GM19395 (cell line): Measurements from ENCODE around the gene ALX4.

Source experiments
- ATAC-seq: cut with Tn5 transposase; IDR thresholded peaks from one replicate; pipeline ENCODE4 v1.9.1; 2021; ENCODE audit warnings: mild to moderate bottlenecking, moderate library complexity; ENCODE audit not compliant: unreplicated experiment

ALX4 gene

DNA sequence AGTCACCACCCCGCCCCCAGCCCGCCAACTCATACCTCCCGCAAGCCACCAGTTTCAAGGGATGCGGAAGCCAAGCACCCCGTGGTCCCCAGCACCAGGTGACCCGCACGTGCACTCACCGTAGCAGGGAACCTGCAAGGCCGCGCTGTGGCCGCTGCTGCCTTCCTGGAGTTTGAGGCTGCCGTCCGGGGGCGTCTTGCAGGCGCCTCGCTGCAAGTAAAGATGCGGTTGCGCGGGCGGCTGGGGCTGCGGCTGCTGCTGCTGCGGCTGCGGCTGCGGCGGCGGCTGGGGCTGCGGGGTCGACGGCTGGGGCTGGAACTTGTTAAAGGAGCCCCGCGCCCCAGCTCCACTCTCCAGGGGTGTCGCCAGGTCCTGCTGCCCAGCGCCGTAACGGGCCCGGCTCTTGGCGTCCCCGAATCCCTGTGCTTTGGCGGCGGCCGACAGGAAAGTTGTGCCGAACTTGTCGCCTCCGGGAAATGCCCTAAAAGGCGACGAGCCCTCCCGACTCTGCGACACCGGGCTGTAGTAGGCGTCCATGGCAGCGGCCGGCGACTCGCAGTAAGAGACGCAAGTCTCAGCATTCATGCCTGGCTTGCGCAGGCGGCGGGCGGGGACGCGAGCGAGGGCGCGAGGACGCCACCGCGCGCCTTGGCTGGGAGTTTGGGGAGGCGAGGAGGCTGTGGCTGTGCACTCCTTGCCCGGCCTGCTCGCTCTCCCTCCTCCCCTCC is at the start of gene ALX4:
TSS of gene ALX4 (minus strand) at position 662 of the 728 bp plus-strand sequence. CDS start at position 585, 77 bp downstream.
- ATAC-seq: no peak

DNA sequence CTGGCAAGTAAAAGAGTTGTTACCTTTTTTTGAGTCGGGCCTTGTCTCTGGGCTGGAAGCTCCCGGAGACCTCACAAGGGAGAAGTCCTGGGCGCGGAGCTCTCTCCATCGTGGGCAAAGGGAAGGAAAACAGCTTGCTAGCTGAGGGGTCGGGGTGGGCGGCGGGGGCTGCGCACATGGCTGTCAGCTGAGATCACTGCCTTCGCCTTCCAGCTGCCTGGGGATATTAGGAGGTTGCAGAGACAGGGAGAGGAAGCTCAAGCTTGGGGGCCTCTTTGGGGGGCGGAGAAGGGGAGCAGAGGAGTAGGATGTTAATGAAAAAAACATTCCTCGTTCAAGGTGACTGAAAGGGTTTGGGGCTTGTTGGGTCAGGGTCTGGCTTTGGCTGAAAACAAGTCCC is 49.2 kb upstream of the ALX4 start:
- no peak for ATAC-seq

DNA sequence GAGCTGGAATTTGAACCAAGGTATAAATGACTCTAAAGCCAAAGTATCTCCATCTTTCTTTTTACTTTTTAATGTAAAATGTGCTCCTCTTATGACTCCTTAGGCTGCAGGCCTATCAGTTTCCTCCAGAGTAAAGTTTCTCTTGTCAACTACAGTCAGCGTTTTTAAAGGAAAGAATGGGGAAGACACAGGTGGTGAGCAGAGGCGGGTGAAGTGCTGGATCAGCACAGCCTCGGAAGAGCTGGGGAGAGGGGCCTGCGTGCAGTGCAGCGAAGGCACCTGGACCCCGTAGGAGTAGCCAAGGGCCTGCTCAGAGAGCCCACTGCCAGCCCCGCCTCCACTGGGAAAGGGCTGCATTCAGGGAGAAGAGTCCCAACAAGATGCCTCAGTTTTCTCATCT is 48.8 kb upstream of the ALX4 start:
- no peak for ATAC-seq

DNA sequence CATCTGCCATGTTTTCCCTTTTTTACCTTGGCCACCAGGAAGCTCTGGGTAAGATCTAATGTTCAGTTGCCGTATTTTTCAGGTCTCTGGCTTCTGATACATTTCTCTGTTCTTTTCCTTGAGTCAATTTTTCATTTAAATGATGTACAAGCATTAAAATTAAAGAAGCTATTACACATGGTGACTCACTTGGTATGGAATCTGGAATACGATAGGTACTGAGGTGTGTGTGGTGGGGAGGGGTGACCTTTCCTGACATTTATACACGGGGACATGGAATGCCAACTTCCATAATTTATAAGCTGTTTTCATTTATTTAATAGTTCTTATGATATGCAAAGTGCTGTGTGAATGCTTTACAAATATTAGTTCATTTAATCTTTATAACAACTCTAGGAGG is 47.8 kb upstream of the ALX4 start:
- ATAC-seq: no peak

DNA sequence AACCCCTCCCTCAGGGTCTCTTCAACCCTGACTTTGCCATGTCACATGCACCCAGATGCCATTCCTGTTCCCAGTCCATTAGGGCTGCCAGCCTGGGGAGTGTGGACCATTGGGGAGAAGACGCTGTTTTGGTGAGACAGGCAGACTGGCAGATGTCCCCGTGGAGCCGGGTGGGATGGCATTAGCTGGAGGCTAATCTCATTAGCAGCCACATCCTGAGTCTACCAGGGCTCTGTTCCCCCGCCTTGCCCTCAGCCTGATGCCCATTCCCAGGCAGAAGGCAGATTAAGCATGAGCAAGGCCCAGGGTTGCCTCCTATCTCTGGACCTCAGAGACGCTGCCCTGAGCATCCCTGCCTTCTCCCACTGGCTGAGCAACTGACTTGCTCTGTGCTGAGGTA is 46.4 kb upstream of the ALX4 start:
- ATAC-seq: no peak

DNA sequence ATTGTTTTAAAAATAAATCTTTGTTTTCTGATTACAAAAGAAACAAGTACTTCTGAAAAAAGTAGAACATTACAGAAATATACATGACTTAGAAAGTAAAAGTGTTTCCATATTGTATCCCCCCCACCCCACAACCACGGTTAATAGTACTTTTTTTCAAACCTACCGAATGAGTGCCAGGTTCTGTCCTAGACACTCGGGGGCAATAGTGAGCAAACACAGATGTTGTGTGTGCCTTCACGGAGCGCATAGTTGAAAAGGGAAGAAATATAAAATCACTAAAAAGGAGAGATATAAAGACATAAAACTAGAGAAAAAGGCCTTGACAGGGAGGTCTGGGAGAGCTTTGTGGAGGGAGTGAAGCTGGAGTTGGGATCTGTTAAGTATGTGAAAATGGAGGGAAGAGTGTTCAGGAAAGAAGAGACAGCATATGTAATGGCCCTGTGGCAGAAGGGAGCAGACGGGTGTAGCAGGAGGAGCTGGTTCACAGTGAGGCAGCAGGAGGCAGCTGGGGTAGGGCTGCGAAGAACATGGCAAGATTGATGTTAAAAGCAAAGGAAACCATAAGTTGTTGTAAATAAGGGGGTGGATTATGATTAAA is 42.1 kb upstream of the ALX4 start:
- no peak for ATAC-seq

DNA sequence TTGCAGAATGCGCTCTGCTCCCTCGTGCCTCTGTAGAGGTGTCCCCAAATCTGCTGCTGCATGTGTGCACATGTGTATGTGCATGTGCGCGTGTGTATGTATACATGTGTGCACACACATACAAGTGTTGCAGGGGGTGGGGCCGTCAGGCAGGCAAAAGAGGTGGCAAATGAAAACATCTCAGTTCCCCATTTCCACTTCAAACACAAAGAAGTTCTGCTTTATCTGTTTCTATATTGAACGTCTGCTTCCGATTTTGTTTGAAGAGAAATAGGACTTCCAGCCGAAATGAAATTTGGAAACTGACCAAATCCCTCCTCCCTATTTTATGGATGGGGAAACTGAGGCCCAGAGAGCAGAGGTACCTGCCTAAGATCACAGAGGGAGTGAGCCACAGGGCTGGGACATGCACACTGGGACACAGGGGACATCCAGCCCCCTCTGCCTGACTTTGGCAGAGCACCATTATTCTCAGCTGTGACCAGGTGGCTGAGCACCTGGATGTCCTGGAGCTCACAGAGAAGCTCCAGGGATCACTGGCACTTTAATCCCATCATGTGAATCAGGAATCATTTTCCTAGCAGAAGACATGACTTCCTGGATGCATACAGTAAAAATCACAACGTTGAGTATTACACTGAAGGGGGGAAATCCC is 41.2 kb upstream of the ALX4 start:
- peak; percentile 87 for ATAC-seq

DNA sequence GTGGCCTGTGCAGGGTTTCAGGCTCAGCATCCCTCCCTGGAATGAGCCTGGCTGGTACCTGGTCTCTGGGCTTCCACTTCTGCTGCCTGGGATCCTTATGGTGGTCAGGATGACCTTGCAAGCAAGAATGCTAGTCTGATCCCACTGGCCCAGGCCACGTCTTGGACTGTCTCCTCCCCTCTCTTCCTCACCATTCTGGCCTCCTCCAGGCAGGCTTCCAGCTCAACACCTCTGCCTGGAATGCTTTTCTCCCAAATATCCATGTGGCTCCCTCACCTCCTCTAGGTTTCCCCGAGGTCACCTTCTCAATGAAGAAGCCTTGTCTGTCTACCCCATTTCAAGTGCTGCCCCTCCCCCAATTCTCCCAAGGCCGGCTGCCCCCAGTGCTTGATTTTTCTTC is 39.4 kb upstream of the ALX4 start:
- ATAC-seq: no peak

DNA sequence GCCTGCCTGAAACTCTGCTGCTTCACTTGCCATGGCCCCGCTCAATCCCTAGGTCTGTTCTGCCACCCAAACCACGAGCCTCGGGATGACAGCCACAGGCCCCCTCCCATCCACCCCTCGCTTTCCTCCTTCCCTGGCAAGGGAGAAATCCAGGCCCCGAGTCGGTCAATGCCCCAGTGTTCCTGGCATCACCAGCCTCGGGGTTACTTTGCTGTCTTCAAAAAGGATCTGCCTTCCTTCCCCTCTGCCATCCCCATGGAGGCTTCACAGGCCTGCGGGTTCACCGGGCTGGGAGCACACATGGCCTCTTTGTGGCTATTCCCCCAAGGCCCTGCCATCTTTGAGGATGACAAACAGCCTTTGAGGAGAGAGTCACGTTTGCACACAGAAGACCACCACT is 38.8 kb upstream of the ALX4 start:
- no peak for ATAC-seq

DNA sequence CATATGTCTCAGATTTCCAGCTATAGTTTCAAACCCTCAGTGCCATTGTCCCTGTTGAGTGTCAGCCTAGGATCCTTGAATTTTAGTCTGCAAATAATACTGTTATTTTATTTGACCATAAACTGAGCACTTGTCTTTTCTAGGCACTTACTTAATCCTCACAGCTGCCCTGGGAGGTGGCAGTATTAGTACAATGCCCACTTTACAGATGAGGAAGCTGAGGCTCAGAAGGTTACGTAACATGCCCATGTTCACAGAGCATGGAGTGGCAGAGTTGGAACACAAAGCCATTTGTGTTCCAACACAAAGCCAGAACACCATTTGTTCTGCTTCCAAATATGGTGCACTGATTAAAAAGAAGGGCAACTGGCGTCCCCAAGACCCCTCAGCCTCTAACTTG is 38.2 kb upstream of the ALX4 start:
- ATAC-seq: no peak

DNA sequence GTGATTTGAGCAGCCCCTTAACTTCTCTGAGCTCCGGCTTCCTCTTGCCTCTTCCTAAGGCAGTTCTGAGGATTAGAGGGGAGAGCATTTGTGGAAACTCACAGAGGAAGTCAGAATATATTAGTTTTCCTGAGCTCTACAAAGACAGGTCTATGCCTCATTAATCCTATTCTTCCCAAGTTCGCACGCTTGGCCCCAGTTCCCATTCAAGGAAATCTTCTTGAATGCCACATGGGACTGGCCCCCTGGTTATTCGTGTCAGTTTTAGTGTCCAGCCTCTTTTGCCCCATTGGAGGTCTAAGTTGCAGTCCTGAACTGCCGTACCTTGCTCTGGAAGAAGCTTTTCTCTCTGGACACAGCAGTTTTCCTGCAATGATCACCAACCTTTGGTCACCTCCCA is 37.6 kb upstream of the ALX4 start:
- ATAC-seq: no peak

DNA sequence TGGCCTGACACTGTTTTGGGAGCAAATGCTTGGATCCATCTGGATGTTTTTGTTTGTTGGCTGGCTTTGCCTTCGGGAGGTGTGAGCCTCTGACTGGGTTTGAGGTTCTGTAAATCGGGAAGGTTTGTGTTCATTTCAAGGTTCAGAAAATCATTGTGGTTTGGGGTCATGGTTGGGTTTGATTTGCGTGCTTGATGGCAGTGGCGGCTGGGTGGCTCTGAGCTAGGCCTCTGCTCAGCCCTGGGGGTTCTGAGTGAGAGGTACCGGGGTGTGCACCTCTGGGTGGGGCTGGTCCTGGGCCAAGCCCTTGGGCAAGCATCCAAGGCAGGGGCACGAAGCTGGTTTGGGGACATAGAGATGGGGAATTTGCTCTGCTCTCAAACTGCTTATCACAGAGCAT is 37.0 kb upstream of the ALX4 start:
- no peak for ATAC-seq

DNA sequence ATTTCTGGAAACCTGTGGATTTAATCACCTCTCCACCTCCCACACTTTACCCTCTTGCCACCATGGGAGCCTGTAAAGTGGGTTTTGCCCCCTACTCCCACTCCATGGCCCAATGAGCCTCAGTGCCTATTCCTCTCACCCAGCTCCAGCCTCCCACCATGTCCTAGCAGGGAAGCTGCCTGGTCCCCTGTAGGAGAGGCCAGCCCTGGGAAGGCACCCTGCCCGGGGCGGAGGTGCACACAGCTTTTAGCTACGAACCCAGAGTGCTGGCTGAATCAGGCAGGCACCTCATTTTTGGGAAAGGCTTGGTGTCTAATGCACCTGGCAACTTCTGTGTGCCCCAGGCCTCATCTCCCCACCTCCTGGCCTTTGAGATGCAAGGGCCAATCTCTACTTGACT is 35.8 kb upstream of the ALX4 start:
- ATAC-seq: no peak

DNA sequence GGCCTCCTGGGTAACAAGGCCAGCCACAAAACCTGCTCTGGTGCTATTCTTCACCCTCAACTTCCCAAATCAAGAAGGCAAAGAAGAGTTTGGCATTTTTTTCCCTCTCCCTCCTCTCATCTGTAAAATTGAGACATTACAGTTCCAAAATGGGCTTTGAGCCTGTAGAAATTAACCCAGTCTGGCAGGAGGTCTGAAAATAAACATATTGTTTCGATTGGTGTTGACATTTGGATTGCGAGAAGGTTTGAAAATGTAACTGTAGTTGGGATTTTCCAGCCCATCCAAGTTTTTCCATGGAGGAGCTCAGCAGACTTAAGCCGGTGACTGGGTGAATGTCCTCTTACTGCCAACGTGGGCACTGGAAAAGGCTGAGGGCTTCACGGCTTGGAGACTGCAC is 35.0 kb upstream of the ALX4 start:
- ATAC-seq: no peak

DNA sequence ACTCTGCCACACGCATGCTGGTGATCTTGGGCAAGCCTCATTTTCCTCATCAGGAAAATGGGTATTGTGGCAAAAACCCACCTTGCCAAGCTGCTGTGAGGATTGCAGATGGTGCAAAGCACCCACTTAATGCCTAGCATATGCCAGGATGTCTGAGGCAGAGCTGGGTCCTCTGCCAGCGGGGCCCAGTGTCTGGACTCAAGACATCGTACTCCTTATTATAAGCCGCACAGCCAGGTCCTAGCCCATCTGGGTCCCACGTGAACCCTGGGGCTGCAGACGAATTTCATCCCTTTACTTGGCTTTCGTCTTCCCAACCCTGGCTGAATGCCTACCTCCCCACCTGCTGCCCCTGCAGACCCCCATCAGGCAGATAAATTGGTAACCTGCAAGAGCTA is 34.5 kb upstream of the ALX4 start:
- no peak for ATAC-seq

DNA sequence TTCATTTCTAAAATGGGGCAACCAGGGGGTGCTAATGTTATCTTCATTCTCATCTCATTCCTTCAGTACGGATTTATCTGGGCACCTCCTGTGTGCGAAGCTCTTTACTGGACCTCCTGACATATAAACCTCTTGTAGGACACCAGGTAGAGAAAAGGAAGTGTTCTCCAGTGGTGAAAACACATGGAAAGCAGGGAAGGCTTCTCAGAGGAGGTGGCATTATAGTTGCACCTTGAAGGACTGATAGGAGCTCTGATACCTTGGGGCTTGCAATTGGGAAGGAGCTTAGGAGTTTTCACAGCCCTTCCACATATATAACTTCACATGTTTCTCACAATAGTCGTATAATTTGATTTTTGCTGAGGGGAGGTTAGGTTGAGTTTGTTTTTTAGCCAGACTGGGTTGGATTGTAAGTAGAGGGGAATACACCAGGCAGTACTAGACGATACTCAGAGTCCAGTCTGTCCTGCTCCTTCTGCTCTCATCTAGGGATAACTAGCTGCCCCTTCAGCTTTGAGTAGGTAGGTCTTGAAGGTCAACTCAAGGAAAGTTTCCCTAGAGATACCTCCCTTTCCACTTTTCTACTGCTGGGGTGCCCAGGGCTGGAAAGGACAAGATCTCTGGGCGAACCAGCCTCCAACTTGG is 34.0 kb upstream of the ALX4 start:
- no peak for ATAC-seq

DNA sequence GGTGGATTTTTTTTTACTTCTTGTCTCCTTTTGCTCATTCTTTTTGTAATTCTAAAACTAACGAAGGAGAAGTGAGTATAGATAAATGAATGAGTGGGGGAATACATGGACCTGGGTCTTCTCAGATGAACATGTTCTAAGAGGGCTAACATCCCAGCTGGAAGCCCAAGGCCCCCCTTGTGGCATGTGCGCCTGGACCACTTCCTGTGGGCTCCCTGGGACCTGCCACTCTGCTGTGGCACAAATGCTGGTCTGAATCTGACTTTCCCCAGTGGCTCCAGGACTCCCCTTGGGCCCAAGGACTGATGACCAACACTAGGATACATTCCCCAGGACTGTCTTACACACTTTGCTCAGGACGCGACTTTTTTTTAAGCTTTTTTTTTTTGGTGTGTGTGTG is 32.7 kb upstream of the ALX4 start:
- ATAC-seq: no peak

DNA sequence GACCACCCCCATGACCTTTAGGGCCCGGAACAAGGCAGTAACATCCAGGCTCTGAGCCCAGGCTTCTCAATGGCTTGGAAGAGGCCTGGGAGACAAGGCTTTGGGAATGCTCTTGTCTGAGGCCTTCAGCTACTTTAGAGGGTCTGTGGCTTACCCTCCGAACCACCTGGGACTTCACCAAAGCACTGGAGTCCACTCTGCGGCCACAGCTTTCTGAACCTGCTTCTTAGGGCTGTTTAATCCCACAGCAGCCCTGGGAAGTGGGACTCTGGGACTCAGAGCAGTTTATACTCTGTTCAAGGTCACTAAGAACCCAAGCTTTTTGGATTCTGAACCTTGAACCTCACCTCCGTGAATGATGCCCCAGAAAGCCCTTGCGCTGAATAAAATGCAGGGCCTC is 30.7 kb upstream of the ALX4 start:
- no peak for ATAC-seq

DNA sequence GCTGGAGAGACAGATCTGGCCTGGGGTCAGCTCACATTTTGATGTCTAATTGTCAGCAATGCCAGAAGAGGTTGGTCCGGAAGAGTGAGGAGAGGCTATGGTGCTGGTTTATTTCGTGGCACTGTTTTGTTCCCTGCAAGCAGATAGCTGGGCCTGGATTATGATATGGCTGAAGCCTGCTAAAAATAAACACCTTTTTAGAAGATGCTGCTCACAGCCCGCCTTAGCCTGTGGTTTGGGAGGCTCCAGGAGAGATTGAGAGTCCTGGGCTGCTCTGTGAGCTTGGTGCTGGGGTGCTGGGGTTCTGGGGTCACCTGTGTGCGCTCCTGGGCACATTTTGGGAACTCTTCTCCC is 29.6 kb upstream of the ALX4 start:
- no peak for ATAC-seq

DNA sequence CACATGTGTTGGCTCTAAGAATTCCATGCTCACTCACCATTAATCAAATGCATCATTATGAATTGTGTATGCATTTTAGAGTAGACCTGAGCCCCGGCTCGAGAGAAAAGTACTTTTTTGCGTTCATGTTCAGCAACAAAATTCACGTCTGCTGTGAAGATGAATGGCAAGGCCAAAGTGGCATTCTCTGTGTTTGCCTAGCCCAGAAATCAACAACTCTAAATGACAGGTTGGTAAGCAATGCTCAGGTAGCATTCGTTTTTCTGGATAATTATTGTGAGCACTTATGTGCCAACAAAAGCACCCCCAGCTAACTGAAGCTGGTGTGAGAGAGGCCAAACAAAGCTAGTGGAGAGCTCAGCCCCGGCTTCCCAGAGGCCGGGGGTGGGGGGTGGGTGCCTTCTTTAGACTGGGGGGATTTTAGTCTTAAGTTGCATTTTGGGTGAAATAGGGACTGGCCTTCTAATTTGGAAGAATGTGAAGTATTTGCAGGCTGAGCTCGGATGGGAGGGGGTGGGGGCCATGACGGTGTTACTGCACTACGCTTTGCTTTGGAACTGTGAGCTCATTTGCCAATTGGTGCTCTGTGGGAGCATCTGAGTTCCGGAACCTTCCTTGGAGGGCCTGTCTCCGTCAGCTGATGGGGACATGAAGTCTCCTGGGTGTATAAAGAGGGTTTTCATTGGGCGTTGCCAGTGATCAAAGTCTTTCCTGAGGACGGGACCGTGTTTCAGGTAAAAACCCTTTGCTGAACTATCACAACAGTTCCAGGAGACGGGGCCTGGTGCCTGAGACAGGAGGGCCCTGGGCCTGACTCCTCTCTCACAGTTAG is 29.0 kb upstream of the ALX4 start:
- ATAC-seq: no peak

DNA sequence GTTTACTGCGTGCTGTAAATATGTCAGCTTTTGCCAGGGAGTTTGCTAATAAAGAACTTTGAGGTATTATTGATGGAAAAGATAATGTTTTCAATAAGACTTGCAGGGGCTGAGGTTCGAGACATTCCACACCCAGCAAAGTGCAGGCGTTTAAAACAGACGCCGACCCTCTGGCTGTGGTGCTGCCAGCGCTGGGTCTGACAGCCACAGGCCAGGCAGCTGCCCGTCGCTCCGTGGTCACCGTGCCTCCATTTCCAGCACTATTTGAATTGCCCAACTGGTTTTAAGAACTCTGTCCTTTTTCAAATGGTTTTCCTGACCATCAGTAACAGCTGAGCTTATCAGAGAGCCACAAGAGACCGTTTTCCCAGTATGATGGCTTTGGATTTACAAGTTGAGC is 28.1 kb upstream of the ALX4 start:
- ATAC-seq: no peak
